Measurements from ENCODE around the gene AGBL3.
"Not testable (repeated sequence)": the region's sequence is repeated elsewhere in the genome, so short reads cannot be mapped to it uniquely, and the experiment has no call there.

The AGBL3 gene

GRCh38 chr7:134948246-134948645 is 38.1 kb upstream of the AGBL3 start:
- TF ChIP-seq POLR2A (IDR thresholded peaks at IDR 0.05; ENCODE audit: low read length): no peak
- TF ChIP-seq GATA1 (IDR thresholded peaks at IDR 0.05; ENCODE audit: low read depth, low read length): no peak
- DNase-seq: no peak

- TF ChIP-seq GATA1 (IDR thresholded peaks at IDR 0.05; ENCODE audit: low read depth, low read length): no peak
- no peak for TF ChIP-seq POLR2A (IDR thresholded peaks at IDR 0.05; ENCODE audit: low read length)
- no peak for DNase-seq
Observed at GRCh38 chr7:134948736-134949135, 37.6 kb upstream of the AGBL3 start.

DNA sequence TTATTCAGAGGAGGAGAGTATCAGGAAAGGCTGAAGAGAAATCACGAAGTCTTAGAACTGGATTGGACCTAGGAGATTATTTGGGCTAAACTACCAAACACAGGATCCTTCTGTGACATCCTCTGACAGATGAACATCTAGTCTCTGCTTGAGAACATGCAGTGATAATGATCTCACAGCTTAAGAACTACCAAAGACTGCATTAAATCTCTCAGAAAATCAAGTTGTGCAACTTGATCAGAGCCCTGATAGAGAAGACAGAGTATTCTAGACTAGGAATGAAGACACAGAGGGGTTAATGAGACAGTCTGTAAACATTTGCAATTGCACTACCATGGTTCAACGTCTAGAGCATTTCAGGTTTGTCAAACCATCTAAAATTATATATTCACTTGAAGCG is 37.1 kb upstream of the AGBL3 start:
- TF ChIP-seq GATA1 (IDR thresholded peaks at IDR 0.05; ENCODE audit: low read depth, low read length) (no peak), POLR2A (IDR thresholded peaks at IDR 0.05; ENCODE audit: low read length) (no peak)
- DNase-seq: no peak

DNA sequence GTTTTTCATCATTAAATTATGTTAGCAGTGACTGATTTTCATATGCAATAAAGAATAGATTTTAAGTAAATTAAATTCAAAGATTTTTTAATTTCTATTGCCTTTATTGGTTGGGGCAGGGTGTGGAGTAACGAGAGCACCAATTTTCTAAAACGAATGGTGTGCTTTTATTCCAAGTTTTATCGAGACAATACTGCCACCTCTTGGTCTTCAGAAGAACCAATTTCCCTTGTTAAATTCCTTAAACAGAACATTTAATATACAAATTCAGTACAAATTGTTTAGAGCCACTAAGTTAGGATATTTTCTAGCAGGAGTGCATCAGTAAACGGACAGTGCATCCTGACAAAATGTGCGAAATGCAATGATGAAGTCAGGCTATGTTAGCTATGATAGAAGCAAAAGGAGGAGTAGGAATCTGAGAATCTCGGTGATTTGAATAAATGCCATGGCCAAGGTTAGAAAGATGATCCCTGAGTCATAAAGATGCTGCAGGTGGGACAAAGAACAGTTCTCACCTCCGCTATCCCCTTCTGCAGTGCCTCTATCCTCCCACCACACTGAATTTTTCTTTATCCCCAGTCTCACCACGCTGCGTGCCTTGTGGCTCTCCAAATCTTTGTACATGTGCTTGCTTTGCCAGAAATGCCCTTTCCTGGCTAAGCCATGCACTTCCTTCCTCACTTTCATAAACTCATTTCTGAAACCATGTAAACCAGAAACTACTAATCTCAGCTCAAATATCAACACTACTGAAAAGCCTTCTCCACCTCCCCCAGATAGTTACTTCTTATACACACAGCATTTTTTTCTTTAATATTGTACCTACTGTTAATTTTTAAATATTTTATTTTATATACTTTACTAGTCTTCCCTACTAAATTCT is 31.9 kb upstream of the AGBL3 start:
- no peak for TF ChIP-seq POLR2A (IDR thresholded peaks at IDR 0.05; ENCODE audit: low read length)
- TF ChIP-seq GATA1 (IDR thresholded peaks at IDR 0.05; ENCODE audit: low read depth, low read length): no peak
- peak; percentile 30 to 53 for DNase-seq

DNA sequence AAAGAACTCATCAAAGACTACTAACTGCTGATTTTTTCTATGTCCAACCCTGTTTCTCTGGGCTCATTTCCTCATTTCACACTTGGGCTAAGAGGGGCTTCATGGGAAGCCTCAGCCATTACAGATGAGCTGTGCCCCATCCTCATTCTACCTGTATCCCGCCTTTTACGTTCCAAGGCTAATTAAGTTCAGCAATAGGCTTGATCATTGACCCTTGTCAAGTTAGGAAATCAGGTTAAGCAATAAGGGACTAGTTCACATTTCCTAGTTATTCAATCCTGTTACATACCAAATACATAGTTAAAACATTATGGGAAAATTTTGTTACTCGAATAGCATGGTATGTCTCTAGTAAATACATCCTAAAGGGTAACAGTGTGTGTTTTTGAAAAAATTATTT is 29.3 kb upstream of the AGBL3 start:
- no peak for TF ChIP-seq GATA1 (IDR thresholded peaks at IDR 0.05; ENCODE audit: low read depth, low read length)
- no peak for TF ChIP-seq POLR2A (IDR thresholded peaks at IDR 0.05; ENCODE audit: low read length)
- no peak for DNase-seq

- no peak for DNase-seq
- no peak for TF ChIP-seq GATA1 (IDR thresholded peaks at IDR 0.05; ENCODE audit: low read depth, low read length)
- TF ChIP-seq POLR2A (IDR thresholded peaks at IDR 0.05; ENCODE audit: low read length): no peak
Observed at GRCh38 chr7:134959810-134960209, 26.5 kb upstream of the AGBL3 start.

DNA sequence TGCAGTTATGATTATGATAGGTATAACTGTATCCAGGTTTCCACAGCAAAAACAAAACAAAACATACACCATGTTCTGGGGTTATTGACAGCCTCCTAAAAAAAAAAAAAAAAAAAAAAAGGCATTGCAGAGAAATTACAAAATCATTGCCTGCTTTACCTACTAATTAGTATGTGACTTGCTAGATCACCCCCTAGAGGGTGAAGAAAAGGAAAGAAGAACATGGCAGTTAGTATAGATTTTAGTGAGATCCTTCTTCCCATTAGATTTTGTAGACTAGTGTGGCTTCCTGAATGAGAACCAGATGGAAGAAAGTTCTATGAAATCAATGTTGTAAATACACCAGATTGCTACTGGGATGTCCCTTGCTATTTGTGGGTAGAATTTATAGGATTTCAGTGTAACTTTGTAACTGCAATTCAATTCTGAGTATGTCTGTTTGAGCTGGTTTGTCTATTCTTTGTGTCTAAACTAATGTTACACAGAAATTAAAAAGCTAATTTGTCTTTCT is 24.0 kb upstream of the AGBL3 start:
- no peak for DNase-seq
- TF ChIP-seq POLR2A (IDR thresholded peaks at IDR 0.05; ENCODE audit: low read length) (no peak), GATA1 (IDR thresholded peaks at IDR 0.05; ENCODE audit: low read depth, low read length) (no peak)

DNA sequence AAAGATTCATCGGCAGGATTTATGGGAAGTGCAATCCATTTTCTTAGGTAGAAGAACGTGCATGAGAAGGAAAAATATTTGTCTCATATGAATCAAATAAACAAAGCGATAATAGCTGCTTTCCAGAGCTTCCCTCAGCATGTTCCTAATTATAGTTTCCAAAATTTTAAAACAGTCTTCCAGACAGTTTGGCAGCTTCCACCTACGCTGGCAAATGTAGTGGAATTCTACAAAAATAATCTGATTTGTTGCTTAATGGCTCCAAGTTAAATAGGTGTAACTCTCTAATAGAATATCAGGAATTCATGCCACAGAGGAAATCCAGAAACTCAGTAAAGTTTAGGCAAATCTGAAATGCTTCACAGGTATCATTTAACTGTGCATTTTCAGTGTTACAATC is 23.3 kb upstream of the AGBL3 start:
- no peak for DNase-seq
- TF ChIP-seq GATA1 (IDR thresholded peaks at IDR 0.05; ENCODE audit: low read depth, low read length): no peak
- TF ChIP-seq POLR2A (IDR thresholded peaks at IDR 0.05; ENCODE audit: low read length): no peak

- DNase-seq: no peak
- TF ChIP-seq POLR2A (IDR thresholded peaks at IDR 0.05; ENCODE audit: low read length) (no peak), GATA1 (IDR thresholded peaks at IDR 0.05; ENCODE audit: low read depth, low read length) (no peak)
Observed at GRCh38 chr7:134966691-134967090, 19.6 kb upstream of the AGBL3 start.

GRCh38 chr7:134968110-134968509 is 18.2 kb upstream of the AGBL3 start:
- TF ChIP-seq POLR2A (IDR thresholded peaks at IDR 0.05; ENCODE audit: low read length) (no peak), GATA1 (IDR thresholded peaks at IDR 0.05; ENCODE audit: low read depth, low read length) (no peak)
- no peak for DNase-seq

- DNase-seq: not testable (repeated sequence)
Observed at GRCh38 chr7:134981645-134982044, 4.7 kb upstream of the AGBL3 start.

DNA sequence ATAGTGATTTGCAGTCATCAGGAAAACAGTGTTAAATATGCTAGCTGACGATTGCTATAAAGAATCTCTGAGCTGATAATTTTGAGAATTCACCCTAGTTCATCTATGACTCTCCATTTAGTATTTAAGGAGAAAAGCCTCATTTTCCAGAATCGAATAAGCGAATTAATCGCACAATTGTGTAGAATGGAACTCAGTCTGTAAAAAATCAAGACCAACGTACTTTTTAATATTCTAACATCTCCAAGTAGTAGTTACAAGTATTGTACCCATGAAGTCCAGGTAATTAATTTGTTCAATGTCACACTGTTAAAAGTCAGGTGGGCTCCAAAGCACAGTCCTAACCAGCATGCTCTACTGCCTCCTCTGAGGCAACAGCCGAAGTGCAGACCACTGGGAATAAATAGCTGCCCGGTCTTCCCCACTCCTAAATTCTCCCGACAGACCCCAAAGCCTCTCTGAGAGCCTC is 380 bp upstream of the AGBL3 start:
- DNase-seq: no peak
- TF ChIP-seq GATA1 (IDR thresholded peaks at IDR 0.05; ENCODE audit: low read depth, low read length) (no peak), POLR2A (IDR thresholded peaks at IDR 0.05; ENCODE audit: low read length) (no peak)

DNA sequence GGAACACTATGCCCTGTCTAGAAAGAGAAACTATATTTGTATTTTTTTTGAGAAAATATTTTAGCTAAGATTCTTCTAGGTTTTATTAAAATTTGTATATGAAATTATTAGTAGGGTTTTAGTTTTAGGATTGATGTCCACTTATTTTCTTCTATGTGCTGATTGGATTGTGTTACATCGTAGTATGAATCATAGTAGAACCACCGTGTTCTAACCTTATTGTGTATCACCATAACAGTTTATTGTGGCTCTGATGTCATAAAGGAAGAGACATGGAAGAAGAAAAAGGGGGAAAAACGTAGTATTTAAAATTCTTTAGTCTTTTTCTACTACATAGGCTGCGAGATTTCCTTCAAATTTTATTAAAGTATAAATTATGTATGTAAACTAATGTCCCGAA is 1.9 kb downstream of the AGBL3 start:
- no peak for DNase-seq

DNA sequence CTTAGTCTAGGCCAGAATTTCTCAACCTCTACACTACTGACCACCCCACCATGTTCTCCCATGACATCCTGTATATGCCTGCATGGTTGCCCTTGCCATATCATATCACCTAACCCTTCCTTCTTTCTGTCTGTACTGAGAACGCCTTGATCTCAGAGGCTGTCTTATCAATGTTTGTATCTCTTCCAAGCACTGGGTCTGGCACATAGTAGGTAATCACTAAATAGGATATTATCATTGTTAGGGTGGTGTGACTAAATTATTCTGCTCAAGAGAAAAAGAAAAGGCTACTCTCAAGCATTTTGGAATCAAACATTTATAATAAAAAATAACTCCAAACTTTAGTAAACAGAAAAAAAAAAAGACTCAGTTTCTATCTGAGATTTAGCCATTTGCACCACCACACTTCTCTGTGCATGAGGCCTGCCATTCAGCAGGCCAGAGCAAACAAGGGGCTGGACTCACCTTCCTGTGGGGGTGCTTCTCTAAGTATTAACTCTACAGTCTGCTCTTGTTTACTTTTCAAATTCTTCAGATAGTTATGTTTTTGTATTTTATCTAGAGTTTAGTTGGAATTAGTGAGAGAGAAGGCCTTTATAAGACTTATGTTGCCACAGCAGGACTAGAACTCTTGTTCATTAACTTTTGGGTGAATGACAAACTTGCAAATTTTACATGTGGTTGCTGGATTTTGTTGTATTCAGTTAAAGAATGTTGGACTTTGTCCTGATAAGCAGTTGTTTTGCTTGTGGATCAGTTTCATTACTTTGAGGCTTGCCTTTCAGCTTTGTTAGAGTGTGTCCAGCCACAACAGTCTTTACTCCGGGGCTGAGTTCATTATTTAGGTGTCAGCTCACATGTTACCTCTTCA is 5.4 kb downstream of the AGBL3 start:
- no peak for DNase-seq
- TF ChIP-seq POLR2A (IDR thresholded peaks at IDR 0.05; ENCODE audit: low read length) (no peak), GATA1 (IDR thresholded peaks at IDR 0.05; ENCODE audit: low read depth, low read length) (no peak)

More for the DNA sequence above, 1.9 kb downstream of the AGBL3 start:
- TF ChIP-seq POLR2A (IDR thresholded peaks at IDR 0.05; ENCODE audit: low read length) (no peak), GATA1 (IDR thresholded peaks at IDR 0.05; ENCODE audit: low read depth, low read length) (no peak)
